ENCODE results near the gene NUP205.

The NUP205 gene

GRCh38 chr7:135557455-135558336 lies at the start of gene NUP205:
TSS of gene NUP205 (plus strand) at chr7:135557917. CDS start at chr7:135557945, 28 bp downstream.
- DNase-seq (peak; percentile 69), ATAC-seq (peak; percentile 78)
- peak within 1 kb of the TSS; percentile 32 for H3K27ac Mint-ChIP-seq
- H3K4me3 Mint-ChIP-seq, result peak within 1 kb of the TSS; percentile 16
- H3K27me3 Mint-ChIP-seq, result peaks cover 2% of the 10 kb centered on the region
- H3K36me3 Mint-ChIP-seq (ENCODE audit: low read depth), result peaks cover 7% of the 10 kb centered on the region
- no peaks in the 10 kb centered on the region for H3K9me3 Mint-ChIP-seq
- H3K4me1 Mint-ChIP-seq, result peaks cover 28% of the 10 kb centered on the region

GRCh38 chr7:135508883-135509588 lies 48.7 kb upstream of the NUP205 start:
- Mint-ChIP-seq H3K36me3 (ENCODE audit: low read depth) (peaks cover 7% of the 10 kb centered on the region), H3K4me1 (peaks cover 22% of the 10 kb centered on the region), H3K27me3 (peaks cover 2% of the 10 kb centered on the region), H3K9me3 (no peaks in the 10 kb centered on the region), H3K4me3 (no peak overlapping the region), H3K27ac (no peak overlapping the region)
- DNase-seq (peak; percentile 31), ATAC-seq (peak; percentile 34)

GRCh38 chr7:135509589-135509838 lies 48.2 kb upstream of the NUP205 start:
- Mint-ChIP-seq H3K9me3 (no peaks in the 10 kb centered on the region), H3K4me3 (no peak overlapping the region), H3K27me3 (peaks cover 2% of the 10 kb centered on the region), H3K36me3 (ENCODE audit: low read depth) (peaks cover 7% of the 10 kb centered on the region), H3K27ac (no peak overlapping the region), H3K4me1 (peaks cover 20% of the 10 kb centered on the region)
- no peak for DNase-seq
- ATAC-seq, result no peak

- Mint-ChIP-seq H3K9me3 (no peaks in the 10 kb centered on the region), H3K4me3 (no peak within 1 kb of the TSS), H3K4me1 (peaks cover 20% of the 10 kb centered on the region), H3K27ac (no peak within 1 kb of the TSS), H3K36me3 (ENCODE audit: low read depth) (peaks cover 4% of the 10 kb centered on the region), H3K27me3 (peaks cover 2% of the 10 kb centered on the region)
- peak; percentile 96 for ATAC-seq
- peak; percentile 95 for DNase-seq
Observed at GRCh38 chr7:135509839-135510591, 47.7 kb upstream of the NUP205 start, which contains the start of gene CNOT4. TSS of gene CNOT4 (minus strand) at chr7:135510102. CDS start at chr7:135438331, 71,771 bp downstream.

GRCh38 chr7:135510592-135511183 lies 47.0 kb upstream of the NUP205 start:
- Mint-ChIP-seq H3K4me3 (no peak overlapping the region), H3K9me3 (no peaks in the 10 kb centered on the region), H3K36me3 (ENCODE audit: low read depth) (peaks cover 4% of the 10 kb centered on the region), H3K4me1 (peaks cover 20% of the 10 kb centered on the region), H3K27me3 (peaks cover 2% of the 10 kb centered on the region), H3K27ac (no peak overlapping the region)
- DNase-seq (peak; percentile 10), ATAC-seq (no peak)

GRCh38 chr7:135512135-135512887 lies 45.4 kb upstream of the NUP205 start:
- ATAC-seq (no peak), DNase-seq (peak; percentile 5)
- H3K36me3 Mint-ChIP-seq (ENCODE audit: low read depth), result no peaks in the 10 kb centered on the region

GRCh38 chr7:135514856-135515255 lies 42.9 kb upstream of the NUP205 start:
- Mint-ChIP-seq H3K27ac (no peak overlapping the region), H3K4me1 (no peaks in the 10 kb centered on the region), H3K9me3 (no peaks in the 10 kb centered on the region), H3K36me3 (ENCODE audit: low read depth) (no peaks in the 10 kb centered on the region), H3K4me3 (no peak overlapping the region), H3K27me3 (peaks cover 2% of the 10 kb centered on the region)
- no peak for DNase-seq
- no peak for ATAC-seq

More at GRCh38 chr7:135512135-135512887, 45.4 kb upstream of the NUP205 start:
- Mint-ChIP-seq H3K4me1 (peaks cover 9% of the 10 kb centered on the region), H3K27me3 (peaks cover 2% of the 10 kb centered on the region), H3K4me3 (no peak overlapping the region), H3K27ac (no peak overlapping the region), H3K9me3 (no peaks in the 10 kb centered on the region)

- ATAC-seq (no peak), DNase-seq (no peak)
- no peak overlapping the region for H3K4me3 Mint-ChIP-seq
- H3K27me3 Mint-ChIP-seq, result peaks cover 2% of the 10 kb centered on the region
- H3K9me3 Mint-ChIP-seq, result no peaks in the 10 kb centered on the region
- H3K36me3 Mint-ChIP-seq (ENCODE audit: low read depth), result no peaks in the 10 kb centered on the region
- no peaks in the 10 kb centered on the region for H3K4me1 Mint-ChIP-seq
- no peak overlapping the region for H3K27ac Mint-ChIP-seq
Observed at GRCh38 chr7:135517060-135517459, 40.7 kb upstream of the NUP205 start.

- no peak for DNase-seq
- H3K4me1 Mint-ChIP-seq, result no peaks in the 10 kb centered on the region
Observed at GRCh38 chr7:135518748-135519147, 39.0 kb upstream of the NUP205 start.

GRCh38 chr7:135519233-135519688 lies 38.5 kb upstream of the NUP205 start:
- no peaks in the 10 kb centered on the region for H3K9me3 Mint-ChIP-seq
- H3K27me3 Mint-ChIP-seq, result peaks cover 2% of the 10 kb centered on the region
- no peak overlapping the region for H3K27ac Mint-ChIP-seq
- no peak overlapping the region for H3K4me3 Mint-ChIP-seq
- no peak for ATAC-seq
- H3K4me1 Mint-ChIP-seq, result no peaks in the 10 kb centered on the region
- no peak for DNase-seq
- no peaks in the 10 kb centered on the region for H3K36me3 Mint-ChIP-seq (ENCODE audit: low read depth)

More at GRCh38 chr7:135518748-135519147, 39.0 kb upstream of the NUP205 start:
- Mint-ChIP-seq H3K9me3 (no peaks in the 10 kb centered on the region), H3K4me3 (no peak overlapping the region), H3K27ac (no peak overlapping the region), H3K36me3 (ENCODE audit: low read depth) (no peaks in the 10 kb centered on the region), H3K27me3 (peaks cover 2% of the 10 kb centered on the region)
- ATAC-seq, result no peak

GRCh38 chr7:135519871-135520270 lies 37.8 kb upstream of the NUP205 start:
- Mint-ChIP-seq H3K36me3 (ENCODE audit: low read depth) (no peaks in the 10 kb centered on the region), H3K9me3 (no peaks in the 10 kb centered on the region), H3K4me3 (no peak overlapping the region), H3K27me3 (peaks cover 2% of the 10 kb centered on the region), H3K4me1 (no peaks in the 10 kb centered on the region), H3K27ac (no peak overlapping the region)
- ATAC-seq (no peak), DNase-seq (no peak)

GRCh38 chr7:135522509-135522908 lies 35.2 kb upstream of the NUP205 start:
- H3K4me1 Mint-ChIP-seq, result no peaks in the 10 kb centered on the region
- H3K36me3 Mint-ChIP-seq (ENCODE audit: low read depth), result no peaks in the 10 kb centered on the region
- H3K4me3 Mint-ChIP-seq, result no peak overlapping the region
- no peaks in the 10 kb centered on the region for H3K9me3 Mint-ChIP-seq
- ATAC-seq (no peak), DNase-seq (no peak)
- peaks cover 2% of the 10 kb centered on the region for H3K27me3 Mint-ChIP-seq
- H3K27ac Mint-ChIP-seq, result no peak overlapping the region

GRCh38 chr7:135523146-135523545 lies 34.6 kb upstream of the NUP205 start:
- Mint-ChIP-seq H3K27me3 (peaks cover 2% of the 10 kb centered on the region), H3K36me3 (ENCODE audit: low read depth) (no peaks in the 10 kb centered on the region), H3K27ac (no peak overlapping the region), H3K4me3 (no peak overlapping the region), H3K4me1 (no peaks in the 10 kb centered on the region), H3K9me3 (no peaks in the 10 kb centered on the region)
- ATAC-seq (no peak), DNase-seq (no peak)

Data from activated naive CD8-positive, alpha-beta T cell treated with anti-CD3 and anti-CD28 coated beads, Interleukin-2, amount 50 U/mL, for 24 hours (primary cell).